ENCODE measurements around the gene ZNF12.
"Not testable (repeated sequence)": the region's sequence is repeated elsewhere in the genome, so short reads cannot be mapped to it uniquely, and the experiment has no call there.

Gene ZNF12

DNA sequence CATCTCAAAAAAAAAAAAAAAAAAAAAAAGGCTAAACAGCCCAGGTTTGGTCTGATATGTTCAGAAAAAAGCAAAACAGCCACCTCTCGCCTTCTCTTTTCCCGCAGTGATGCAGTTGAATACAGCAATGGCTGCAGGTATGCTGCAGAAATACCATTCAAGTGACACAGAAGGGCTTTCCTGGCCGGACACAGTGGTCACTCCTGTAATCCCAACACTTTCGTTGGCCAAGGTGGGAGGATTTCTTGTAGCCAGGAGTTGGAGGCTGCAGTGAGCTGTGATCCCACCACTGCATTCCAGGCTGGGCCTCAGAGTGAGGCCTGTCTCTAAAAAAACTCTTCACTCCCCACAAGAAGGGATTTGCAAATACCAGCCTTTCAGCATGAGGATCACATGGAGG is 17.6 kb upstream of the ZNF12 start:
- not testable (repeated sequence) for H3K27ac ChIP-seq (ENCODE audit: low read depth, low read length); H3K9ac ChIP-seq (ENCODE audit: low read length); H3K27me3 ChIP-seq (ENCODE audit: control insufficient read depth, insufficient read depth, low read length); H3K36me3 ChIP-seq (ENCODE audit: control insufficient read depth, insufficient read depth, low read length); H3K4me1 ChIP-seq (ENCODE audit: control insufficient read depth, insufficient read depth, low read length); H3K4me3 ChIP-seq (ENCODE audit: low read length)

DNA sequence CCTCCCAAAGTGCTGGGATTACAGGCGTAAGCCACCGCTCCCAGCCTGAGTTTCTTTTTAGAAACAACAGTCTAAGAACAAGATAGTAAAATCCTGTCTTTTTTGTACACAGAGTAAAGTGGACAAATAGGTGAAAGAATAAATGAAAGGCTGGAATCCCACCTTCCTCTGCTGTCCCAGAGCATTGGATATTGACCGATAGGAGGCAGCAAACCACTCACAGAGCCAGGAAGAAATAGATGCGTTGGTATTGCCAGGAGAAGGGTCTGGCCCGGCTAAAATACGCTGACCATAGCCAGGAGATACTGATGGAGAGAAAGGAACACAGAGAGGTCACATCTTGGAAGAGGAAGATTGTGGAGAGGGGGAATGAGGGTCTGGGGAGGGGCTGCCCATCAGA is 11.4 kb upstream of the ZNF12 start:
- Histone ChIP-seq H3K4me1 (ENCODE audit: control insufficient read depth, insufficient read depth, low read length) (no peaks in the 10 kb centered on the region), H3K9ac (ENCODE audit: low read length) (no peak overlapping the region), H3K4me3 (ENCODE audit: low read length) (no peak overlapping the region), H3K27me3 (ENCODE audit: control insufficient read depth, insufficient read depth, low read length) (no peaks in the 10 kb centered on the region), H3K36me3 (ENCODE audit: control insufficient read depth, insufficient read depth, low read length) (no peaks in the 10 kb centered on the region), H3K27ac (ENCODE audit: low read depth, low read length) (no peak overlapping the region)

DNA sequence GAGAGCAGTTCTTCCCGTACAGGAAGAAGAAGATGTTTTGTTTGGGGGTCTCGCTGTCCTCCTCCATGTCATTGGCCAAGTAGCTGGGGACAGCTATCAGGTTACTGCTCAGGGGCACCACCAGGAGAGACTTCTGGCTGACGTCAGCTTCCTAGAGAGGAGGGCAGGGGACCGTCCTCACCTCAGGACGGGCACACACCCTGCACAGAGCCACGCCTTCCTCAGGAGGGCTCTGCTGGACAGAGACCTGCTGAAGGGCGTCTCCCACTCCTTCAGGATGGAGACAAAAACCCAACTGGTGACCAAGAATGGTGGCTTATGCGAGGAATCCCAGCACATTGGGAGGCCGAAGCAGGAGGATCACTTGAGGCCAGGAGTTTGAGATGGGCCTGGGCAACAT is 9.2 kb upstream of the ZNF12 start:
- H3K4me1 ChIP-seq (ENCODE audit: control insufficient read depth, insufficient read depth, low read length); H3K4me3 ChIP-seq (ENCODE audit: low read length); H3K36me3 ChIP-seq (ENCODE audit: control insufficient read depth, insufficient read depth, low read length); H3K9ac ChIP-seq (ENCODE audit: low read length); H3K27ac ChIP-seq (ENCODE audit: low read depth, low read length); H3K27me3 ChIP-seq (ENCODE audit: control insufficient read depth, insufficient read depth, low read length): not testable (repeated sequence)

DNA sequence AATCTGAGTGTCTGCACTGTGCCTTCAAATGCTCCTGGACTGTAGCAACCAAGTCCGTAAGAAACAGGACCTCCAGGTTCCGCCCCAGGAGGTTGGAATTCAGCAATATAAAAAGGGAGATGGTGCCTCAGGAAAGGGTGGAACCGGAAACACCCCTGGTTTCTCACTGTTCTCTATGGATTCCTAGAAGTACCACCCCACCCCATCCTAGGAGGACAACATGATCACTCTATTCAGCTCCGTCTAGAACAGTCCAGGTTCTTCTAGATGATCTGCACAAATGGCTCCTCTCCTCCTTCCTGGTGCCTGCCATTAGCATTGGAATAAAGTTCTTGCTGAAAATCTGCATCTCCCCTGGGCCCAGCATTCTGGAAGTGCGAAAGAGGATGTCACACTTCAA is 7.6 kb upstream of the ZNF12 start:
- Histone ChIP-seq H3K9ac (ENCODE audit: low read length) (no peak overlapping the region), H3K36me3 (ENCODE audit: control insufficient read depth, insufficient read depth, low read length) (no peaks in the 10 kb centered on the region), H3K4me1 (ENCODE audit: control insufficient read depth, insufficient read depth, low read length) (no peaks in the 10 kb centered on the region), H3K27me3 (ENCODE audit: control insufficient read depth, insufficient read depth, low read length) (no peaks in the 10 kb centered on the region), H3K27ac (ENCODE audit: low read depth, low read length) (no peak overlapping the region), H3K4me3 (ENCODE audit: low read length) (no peak overlapping the region)

DNA sequence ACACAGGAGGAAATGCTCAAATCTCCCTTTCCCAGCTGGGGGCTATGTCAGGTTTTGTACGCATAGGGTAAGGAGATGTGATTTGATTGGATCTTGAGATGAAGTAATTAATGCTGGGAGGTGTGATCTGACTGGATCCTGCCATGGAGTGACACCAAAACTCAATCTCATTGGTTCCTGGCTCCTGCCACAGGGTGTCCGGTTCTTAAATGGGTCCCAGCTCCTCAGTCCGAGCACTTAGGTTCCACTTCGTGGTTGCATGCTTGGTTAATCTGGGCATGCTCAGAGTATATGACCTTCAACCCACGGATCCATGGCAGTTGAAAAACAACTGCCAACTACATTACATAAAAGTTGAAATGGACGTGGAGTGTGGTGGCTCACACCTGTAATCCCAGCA is 3.1 kb upstream of the ZNF12 start:
- peaks cover under 1% of the 10 kb centered on the region for H3K36me3 ChIP-seq (ENCODE audit: control insufficient read depth, insufficient read depth, low read length)
- no peak overlapping the region for H3K4me3 ChIP-seq (ENCODE audit: low read length)
- no peak overlapping the region for H3K9ac ChIP-seq (ENCODE audit: low read length)
- H3K27me3 ChIP-seq (ENCODE audit: control insufficient read depth, insufficient read depth, low read length) = no peaks in the 10 kb centered on the region
- H3K27ac ChIP-seq (ENCODE audit: low read depth, low read length) = no peak overlapping the region
- H3K4me1 ChIP-seq (ENCODE audit: control insufficient read depth, insufficient read depth, low read length) = peaks cover 7% of the 10 kb centered on the region

DNA sequence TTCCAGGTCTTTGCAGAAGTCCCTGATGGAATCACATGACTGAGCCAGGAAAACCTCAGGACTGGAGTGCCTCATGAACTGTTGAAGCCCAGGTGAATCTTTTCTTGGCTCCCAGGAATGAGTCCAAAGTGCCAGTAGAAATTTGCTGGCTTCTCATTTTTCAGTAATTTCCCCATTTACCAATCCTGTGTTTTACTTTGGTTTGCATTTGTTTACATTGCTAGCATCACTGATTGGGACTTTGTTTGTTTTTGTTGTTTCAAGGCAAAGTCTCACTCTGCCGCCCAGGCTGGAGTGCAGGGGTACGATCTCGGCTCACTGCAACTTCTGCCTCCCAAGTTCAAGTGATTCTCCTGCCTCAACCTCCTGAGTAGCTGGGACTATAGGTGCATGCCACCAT is 1.6 kb upstream of the ZNF12 start:
- H3K27ac ChIP-seq (ENCODE audit: low read depth, low read length) = no peak overlapping the region
- H3K4me1 ChIP-seq (ENCODE audit: control insufficient read depth, insufficient read depth, low read length) = peaks cover 7% of the 10 kb centered on the region
- no peak overlapping the region for H3K4me3 ChIP-seq (ENCODE audit: low read length)
- no peak overlapping the region for H3K9ac ChIP-seq (ENCODE audit: low read length)
- peaks cover 9% of the 10 kb centered on the region for H3K36me3 ChIP-seq (ENCODE audit: control insufficient read depth, insufficient read depth, low read length)
- H3K27me3 ChIP-seq (ENCODE audit: control insufficient read depth, insufficient read depth, low read length) = no peaks in the 10 kb centered on the region

DNA sequence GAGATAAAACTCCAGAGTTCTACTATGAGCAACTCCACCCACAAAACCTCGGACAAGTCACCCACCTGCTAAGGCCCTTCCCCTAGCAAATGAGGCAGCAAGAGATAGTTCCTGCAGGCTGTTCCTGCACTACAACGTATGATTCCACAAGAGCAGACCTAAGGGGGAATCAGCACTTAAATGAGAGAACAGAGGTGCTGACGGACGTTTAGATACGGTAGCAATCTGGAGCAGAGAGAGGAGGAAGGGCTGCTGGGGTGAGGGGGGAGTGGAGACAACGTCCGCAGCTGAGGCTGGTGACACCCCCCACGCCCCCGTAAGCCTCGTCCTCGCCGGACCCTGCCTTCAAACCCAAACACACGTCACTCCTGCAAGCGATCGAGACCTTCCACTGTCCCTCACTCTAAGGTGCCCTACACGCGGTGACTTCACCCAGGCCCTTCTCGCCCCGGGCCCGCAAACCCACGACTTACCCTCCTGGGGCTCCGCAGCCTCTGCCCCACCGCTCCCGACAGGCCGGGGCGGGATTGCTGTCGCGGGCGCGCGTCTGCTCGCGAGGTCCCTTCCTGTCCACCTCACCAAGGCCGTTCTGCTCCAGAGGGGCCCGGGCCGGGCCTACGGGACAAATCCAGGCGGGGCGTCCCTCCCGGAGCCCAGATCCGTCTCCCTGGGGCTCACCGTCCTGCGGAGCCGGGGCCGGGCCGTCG is 635 bp downstream of the ZNF12 start:
- Histone ChIP-seq H3K4me3 (ENCODE audit: low read length) (peak overlapping the region; percentile 98), H3K4me1 (ENCODE audit: control insufficient read depth, insufficient read depth, low read length) (peaks cover 7% of the 10 kb centered on the region), H3K27ac (ENCODE audit: low read depth, low read length) (peak overlapping the region; percentile 76), H3K36me3 (ENCODE audit: control insufficient read depth, insufficient read depth, low read length) (peaks cover 17% of the 10 kb centered on the region), H3K27me3 (ENCODE audit: control insufficient read depth, insufficient read depth, low read length) (no peaks in the 10 kb centered on the region), H3K9ac (ENCODE audit: low read length) (peak overlapping the region; percentile 80)

DNA sequence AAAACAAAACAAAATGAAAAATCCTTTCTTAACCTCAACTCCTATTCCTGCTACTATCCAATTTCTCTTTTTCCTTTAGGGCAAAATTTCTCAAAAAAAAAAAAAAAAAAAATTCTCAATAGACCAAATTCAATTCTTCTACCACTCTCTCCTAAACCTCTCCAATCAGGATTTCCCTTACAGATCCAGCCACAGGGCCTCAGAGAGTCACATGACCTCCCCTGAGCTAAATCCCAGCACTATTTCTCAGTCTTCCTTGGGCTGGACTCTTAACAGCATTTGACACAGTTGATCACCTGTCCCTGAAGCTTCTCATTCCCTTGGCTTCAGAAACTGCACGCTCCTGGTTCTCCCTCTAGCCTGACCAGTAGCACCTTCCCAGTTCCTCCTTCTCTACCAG is 4.9 kb downstream of the ZNF12 start:
- Histone ChIP-seq H3K27me3 (ENCODE audit: control insufficient read depth, insufficient read depth, low read length) (no peaks in the 10 kb centered on the region), H3K4me3 (ENCODE audit: low read length) (no peak overlapping the region), H3K4me1 (ENCODE audit: control insufficient read depth, insufficient read depth, low read length) (peaks cover 3% of the 10 kb centered on the region), H3K36me3 (ENCODE audit: control insufficient read depth, insufficient read depth, low read length) (peaks cover 46% of the 10 kb centered on the region), H3K9ac (ENCODE audit: low read length) (no peak overlapping the region), H3K27ac (ENCODE audit: low read depth, low read length) (no peak overlapping the region)

DNA sequence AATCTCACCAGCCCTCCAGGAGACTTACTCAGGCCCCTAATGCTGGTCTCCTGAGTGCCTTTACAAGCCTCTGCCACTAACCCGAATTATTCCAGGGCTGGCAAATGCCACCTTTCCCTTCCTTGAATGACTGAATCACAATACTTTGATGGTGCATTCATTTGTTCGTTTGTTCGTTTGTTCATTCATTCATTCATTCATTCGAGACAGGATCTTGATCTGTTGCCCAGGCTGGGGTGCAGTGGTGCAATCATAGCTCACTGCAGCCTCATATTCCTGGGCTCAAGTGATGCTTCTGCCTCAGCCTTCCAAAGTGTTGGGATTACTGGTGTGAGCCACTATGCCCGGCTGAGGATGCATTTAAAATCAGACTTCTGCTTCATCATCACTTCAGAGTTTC is 6.0 kb downstream of the ZNF12 start:
- Histone ChIP-seq H3K27me3 (ENCODE audit: control insufficient read depth, insufficient read depth, low read length) (no peaks in the 10 kb centered on the region), H3K4me1 (ENCODE audit: control insufficient read depth, insufficient read depth, low read length) (peaks cover 3% of the 10 kb centered on the region), H3K4me3 (ENCODE audit: low read length) (no peak overlapping the region), H3K27ac (ENCODE audit: low read depth, low read length) (no peak overlapping the region), H3K9ac (ENCODE audit: low read length) (no peak overlapping the region), H3K36me3 (ENCODE audit: control insufficient read depth, insufficient read depth, low read length) (peaks cover 57% of the 10 kb centered on the region)

DNA sequence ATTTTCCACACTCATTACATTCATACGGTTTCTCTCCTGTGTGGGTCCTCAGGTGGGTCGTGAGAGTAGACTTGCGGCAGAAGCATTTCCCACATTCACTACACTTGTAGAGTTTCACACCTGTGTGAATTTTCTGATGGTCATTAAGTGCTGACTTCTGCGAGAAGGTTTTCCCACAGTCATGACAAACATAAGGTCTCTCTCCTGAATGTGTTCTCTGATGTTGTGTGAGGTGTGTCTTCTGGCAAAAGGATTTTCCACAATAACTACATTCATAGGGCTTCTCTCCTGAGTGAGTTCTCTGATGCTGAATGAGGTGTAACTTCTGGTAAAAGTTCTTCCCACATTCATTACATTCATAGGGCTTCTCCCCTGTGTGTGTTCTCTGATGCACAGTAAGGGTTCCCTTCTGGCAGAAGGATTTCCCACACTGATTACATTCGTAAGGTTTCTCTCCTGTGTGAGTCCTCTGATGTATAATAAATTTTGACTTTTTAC is 15.1 kb downstream of the ZNF12 start:
- Histone ChIP-seq H3K4me3 (ENCODE audit: low read length) (no peak overlapping the region), H3K27ac (ENCODE audit: low read depth, low read length) (no peak overlapping the region), H3K4me1 (ENCODE audit: control insufficient read depth, insufficient read depth, low read length) (no peaks in the 10 kb centered on the region), H3K9ac (ENCODE audit: low read length) (no peak overlapping the region), H3K36me3 (ENCODE audit: control insufficient read depth, insufficient read depth, low read length) (peaks cover 79% of the 10 kb centered on the region), H3K27me3 (ENCODE audit: control insufficient read depth, insufficient read depth, low read length) (no peaks in the 10 kb centered on the region)

DNA sequence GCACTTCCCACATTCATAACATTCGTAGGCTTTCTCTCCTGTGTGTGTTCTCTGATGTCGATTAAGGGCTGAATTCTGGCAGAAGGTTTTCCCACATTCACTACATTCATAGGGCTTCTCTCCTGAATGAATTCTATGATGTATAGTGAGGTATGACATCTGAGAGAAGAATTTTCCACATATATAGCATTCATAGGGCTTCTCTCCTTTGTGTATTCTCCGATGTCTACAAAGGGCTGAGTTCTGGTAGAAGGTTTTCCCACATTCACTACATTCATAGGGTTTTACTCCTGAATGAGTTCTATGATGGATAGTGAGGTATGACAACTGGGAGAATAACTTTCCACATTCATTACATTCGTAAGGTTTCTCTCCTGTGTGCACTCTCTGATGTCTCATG is 15.6 kb downstream of the ZNF12 start:
- Histone ChIP-seq H3K27me3 (ENCODE audit: control insufficient read depth, insufficient read depth, low read length) (no peaks in the 10 kb centered on the region), H3K27ac (ENCODE audit: low read depth, low read length) (no peak overlapping the region), H3K4me1 (ENCODE audit: control insufficient read depth, insufficient read depth, low read length) (no peaks in the 10 kb centered on the region), H3K4me3 (ENCODE audit: low read length) (no peak overlapping the region), H3K9ac (ENCODE audit: low read length) (no peak overlapping the region), H3K36me3 (ENCODE audit: control insufficient read depth, insufficient read depth, low read length) (peaks cover 74% of the 10 kb centered on the region)

DNA sequence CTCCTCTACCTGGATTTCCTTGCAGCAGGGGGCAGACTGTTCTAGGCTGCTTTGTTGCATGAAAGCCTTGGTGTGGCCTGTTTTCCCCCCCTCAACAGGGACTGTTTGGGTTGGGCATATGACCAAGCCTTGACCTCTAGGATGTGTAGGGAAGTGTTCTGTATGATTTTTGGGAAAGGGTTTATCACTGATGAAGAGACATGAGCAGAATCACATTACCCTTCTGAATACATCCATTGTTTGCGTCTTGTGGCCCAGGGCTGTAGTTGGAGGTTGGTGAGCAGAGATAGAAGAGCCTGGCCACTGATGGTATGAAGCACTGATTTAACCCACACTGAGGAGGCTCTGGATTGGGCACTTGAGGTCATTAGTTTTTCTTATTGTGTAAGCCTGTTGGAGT is 26.6 kb downstream of the ZNF12 start:
- no peaks in the 10 kb centered on the region for H3K36me3 ChIP-seq (ENCODE audit: control insufficient read depth, insufficient read depth, low read length)
- no peaks in the 10 kb centered on the region for H3K4me1 ChIP-seq (ENCODE audit: control insufficient read depth, insufficient read depth, low read length)
- no peak overlapping the region for H3K4me3 ChIP-seq (ENCODE audit: low read length)
- H3K9ac ChIP-seq (ENCODE audit: low read length) = no peak overlapping the region
- H3K27me3 ChIP-seq (ENCODE audit: control insufficient read depth, insufficient read depth, low read length) = no peaks in the 10 kb centered on the region
- H3K27ac ChIP-seq (ENCODE audit: low read depth, low read length) = no peak overlapping the region

DNA sequence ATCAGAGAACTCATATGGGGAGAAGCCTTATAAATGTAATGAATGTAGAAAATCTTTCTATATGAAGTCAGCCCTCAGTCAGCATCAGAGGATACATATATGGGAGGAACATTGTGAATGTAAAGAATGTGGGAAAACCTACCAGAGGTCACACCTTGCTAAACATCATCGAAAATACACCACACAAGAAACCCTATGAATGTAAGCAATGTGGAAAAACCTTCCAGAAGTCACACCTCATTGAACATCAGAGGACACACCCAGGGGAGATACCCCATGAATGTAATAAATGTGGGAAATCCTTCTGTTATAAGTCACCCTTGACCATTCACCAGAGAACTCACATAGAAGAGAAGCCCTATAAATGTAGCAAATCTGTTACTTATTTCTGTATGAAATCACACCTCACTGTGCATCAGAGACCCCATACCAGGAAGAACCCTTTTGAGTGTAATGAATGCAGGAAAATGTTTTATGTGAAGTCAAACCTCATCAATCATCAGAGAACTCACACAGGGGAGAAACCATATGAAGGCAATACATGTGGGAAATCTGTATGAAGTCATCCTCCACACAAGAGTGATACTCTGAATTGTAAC is 30.8 kb downstream of the ZNF12 start:
- no peak overlapping the region for H3K27ac ChIP-seq (ENCODE audit: low read depth, low read length)
- H3K36me3 ChIP-seq (ENCODE audit: control insufficient read depth, insufficient read depth, low read length) = no peaks in the 10 kb centered on the region
- no peak overlapping the region for H3K4me3 ChIP-seq (ENCODE audit: low read length)
- H3K9ac ChIP-seq (ENCODE audit: low read length) = no peak overlapping the region
- H3K27me3 ChIP-seq (ENCODE audit: control insufficient read depth, insufficient read depth, low read length) = no peaks in the 10 kb centered on the region
- no peaks in the 10 kb centered on the region for H3K4me1 ChIP-seq (ENCODE audit: control insufficient read depth, insufficient read depth, low read length)
